K562 (cell line): ENCODE results near the gene MAGT1. TPM values are rescaled to one million over a fixed set of nuclear protein-coding genes. Genes with fewer than 3 reads are reported as not detected.
A peak's percentile ranks its signal among the peaks of the same experiment; 100 is the strongest.

Source experiments
- CBX2 ChIP-seq: fragments of 200-600 bp; sonication (generic); IDR thresholded peaks from one replicate; pipeline ENCODE4 v1.6.1; 2012; ENCODE audit warnings: mild to moderate bottlenecking, low read length, inconsistent platforms; ENCODE audit not compliant: insufficient read depth, poor library complexity, severe bottlenecking
- CTCF ChIP-seq, 3 experiments: IDR thresholded peaks in 2 of 3; conservative IDR thresholded peaks in 1 of 3; 2 replicates each; pipeline ENCODE4 v1.5.1; 2011 to 2012; ENCODE audit warnings: low read length in 3 of 3, mild to moderate bottlenecking in 3 of 3, control low read depth in 2 of 3, improper control_type of control experiment in 1 of 3, inconsistent platforms in 1 of 3, low read depth in 1 of 3, mixed read lengths in 1 of 3, moderate library complexity in 1 of 3; ENCODE audit not compliant: insufficient read depth in 2 of 3
- FOXK2 ChIP-seq, 2 experiments: fragments of 450-650 bp; IDR thresholded peaks in 1 of 2; conservative IDR thresholded peaks in 1 of 2; 2 replicates each; pipeline ENCODE4 v1.6.1; 2016; ENCODE audit warnings: low read depth in 2 of 2, mild to moderate bottlenecking in 1 of 2
- HCFC1 ChIP-seq: IDR thresholded peaks from 2 replicates; pipeline ENCODE4 v1.6.1; 2012; ENCODE audit warnings: low read depth, low read length, improper control_type of control experiment
- JUND ChIP-seq, 2 experiments: IDR thresholded peaks; 2 replicates in 1 of 2; 3 replicates in 1 of 2; pipeline ENCODE4 v1.6.1; 2011; ENCODE audit warnings: borderline replicate concordance in 2 of 2, low read depth in 2 of 2, low read length in 2 of 2, improper control_type of control experiment in 1 of 2, missing biosample characterization in 1 of 2, missing genetic modification characterization in 1 of 2, missing genetic modification reagents in 1 of 2
- MCM5 ChIP-seq: fragments of 450-650 bp; IDR thresholded peaks from 2 replicates; pipeline ENCODE4 v1.6.1; 2016; ENCODE audit warnings: low read depth
- MGA ChIP-seq: fragments of 450-650 bp; IDR thresholded peaks from 2 replicates; pipeline ENCODE4 v1.6.1; 2016; ENCODE audit warnings: mild to moderate bottlenecking, moderate library complexity
- MXD1 ChIP-seq: fragments of 250-450 bp; sonication (Bioruptor Pico); IDR thresholded peaks from 2 replicates; pipeline ENCODE4 v1.8.0; 2021; ENCODE audit warnings: borderline replicate concordance, mild to moderate bottlenecking, moderate library complexity; ENCODE audit not compliant: poor library complexity, severe bottlenecking
- PHB ChIP-seq: fragments of 250-450 bp; sonication (Bioruptor Pico); IDR thresholded peaks from 2 replicates; pipeline ENCODE4 v1.5.0; 2021
- RBBP5 ChIP-seq: fragments of 200-600 bp; sonication (generic); IDR thresholded peaks from 2 replicates; pipeline ENCODE4 v1.6.1; 2012; ENCODE audit warnings: borderline replicate concordance, mild to moderate bottlenecking, low read length, control low read depth, inconsistent platforms; ENCODE audit not compliant: insufficient read depth, poor library complexity, severe bottlenecking
- TBP ChIP-seq: optimal IDR thresholded peaks from 2 replicates; pipeline ENCODE3; 2011; ENCODE audit warnings: low read depth, low read length, improper control_type of control experiment
- ZNF184 ChIP-seq: sonication (generic); formaldehyde crosslinking; IDR thresholded peaks from 2 replicates; pipeline ENCODE4 v1.5.0; 2020; ENCODE audit warnings: missing genetic modification reagents
- polyA plus RNA-seq, 8 experiments: library from polyadenylated mRNA; depleted of rRNA in 4 of 8; stranded (reverse) in 5 of 8; unstranded in 3 of 8; fragments of >200 nt; fragmentation: Nextera tagmentation in 2 of 8; fragmentation: Illumina TruSeq in 1 of 8; extraction: Ambion mirVana in 2 of 8; extraction: Trizol in 1 of 8; gene quantifications; 2 replicates each; pipeline versions ENCODE4 v1.2.1 to v1.2.3, GENCODE V29; 2011 to 2014; ENCODE audit warnings: inconsistent platforms in 1 of 8, missing spikeins in 1 of 8
- total RNA-seq, 7 experiments: library from RNA; depleted of rRNA in 6 of 7; stranded (reverse); fragments of >200 nt in 6 of 7; fragmentation: Illumina TruSeq in 2 of 7; extraction: Trizol in 2 of 7; gene quantifications; 2 replicates each; pipeline versions ENCODE4 v1.2.1 to v1.2.3, GENCODE V29; 2011 to 2021; ENCODE audit warnings: low replicate concordance in 1 of 7

The MAGT1 gene
- total and polyA plus RNA-seq, 9 of the 15 experiments (the other 6 are each of a cell fraction or from before 2014, with no cell fraction given) = 15.5 to 46.2 (median 28.8) TPM

GRCh38 chrX:77899081-77899828, 4.0 kb upstream of the MAGT1 start, which contains the start of gene COX7B (continued):
- TF ChIP-seq MGA (no peak), ZNF184 (CRISPR knock-in tag) (no peak), MXD1 (CRISPR knock-in tag) (no peak), TBP (peak; percentile 87), CBX2 (no peak), HCFC1 (peak; percentile 91), MCM5 (no peak), JUND (IDR thresholded peaks at IDR 0.05; ENCODE audit: borderline replicate concordance, low read depth, low read length) (peak; percentile 63), JUND (tag; IDR thresholded peaks at IDR 0.05; ENCODE audit: borderline replicate concordance, low read depth, low read length) (peak; percentile 40; the same call in 1 of the 3 replicates), FOXK2 (conservative IDR thresholded peaks at IDR 0.05 in 1 of 2, IDR thresholded peaks at IDR 0.05 in 1 of 2; ENCODE audit: low read depth in 2 of 2) (no peak), RBBP5 (peak; percentile 30), PHB (CRISPR knock-in tag) (no peak), CTCF (IDR thresholded peaks at IDR 0.05 in 2 of 3, conservative IDR thresholded peaks at IDR 0.05 in 1 of 3; ENCODE audit: insufficient read depth in 2 of 3, low read depth in 1 of 3, low read length in 3 of 3) (peak; percentile 26 to 80 (median 62); a peak in 4 of 6 replicates)
